ENCODE data around the gene ADAMTSL5.

DNA sequence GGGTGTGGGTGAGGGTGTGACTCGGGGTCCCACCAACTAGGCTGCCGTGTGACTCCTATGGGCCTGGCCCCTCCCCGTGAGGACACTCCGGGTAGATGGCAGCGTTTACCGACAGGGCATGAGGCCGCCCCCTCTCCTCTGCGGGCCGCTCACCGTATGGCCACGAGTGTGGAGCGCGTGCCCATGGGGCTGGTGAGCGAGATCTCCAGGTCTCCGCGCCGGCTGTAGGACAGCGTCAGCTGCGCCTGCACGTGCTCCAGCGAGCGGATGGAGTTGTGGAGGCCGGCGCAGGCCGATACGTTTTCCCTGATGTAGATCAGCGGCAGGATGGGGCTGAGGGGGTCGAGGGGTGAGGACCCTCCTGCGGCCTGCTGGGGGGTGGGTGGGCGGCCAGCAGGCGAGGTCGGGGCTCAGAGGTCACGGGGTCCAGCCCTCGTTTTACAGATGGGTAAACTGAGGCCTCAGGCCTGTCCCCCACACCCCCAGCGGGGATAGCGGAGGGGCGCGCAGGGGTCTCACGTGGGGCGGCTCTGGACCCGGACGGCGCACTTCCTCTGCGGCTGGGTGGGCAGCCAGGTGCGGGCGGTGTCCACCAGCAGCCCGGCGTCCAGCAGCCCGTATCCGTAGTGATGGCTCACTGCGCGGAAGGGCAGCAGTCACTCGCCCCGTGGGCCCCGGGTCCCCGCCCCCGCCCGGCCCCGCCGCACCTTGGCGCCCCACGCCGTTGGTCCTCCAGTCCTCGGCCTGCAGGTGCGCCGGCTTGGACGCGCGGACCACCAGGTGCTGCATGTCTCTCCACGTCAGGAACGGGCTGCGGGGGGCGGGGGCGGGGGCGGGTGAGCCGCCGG is 29.5 kb downstream of the ADAMTSL5 start:
- TF ChIP-seq, protein P1, sequence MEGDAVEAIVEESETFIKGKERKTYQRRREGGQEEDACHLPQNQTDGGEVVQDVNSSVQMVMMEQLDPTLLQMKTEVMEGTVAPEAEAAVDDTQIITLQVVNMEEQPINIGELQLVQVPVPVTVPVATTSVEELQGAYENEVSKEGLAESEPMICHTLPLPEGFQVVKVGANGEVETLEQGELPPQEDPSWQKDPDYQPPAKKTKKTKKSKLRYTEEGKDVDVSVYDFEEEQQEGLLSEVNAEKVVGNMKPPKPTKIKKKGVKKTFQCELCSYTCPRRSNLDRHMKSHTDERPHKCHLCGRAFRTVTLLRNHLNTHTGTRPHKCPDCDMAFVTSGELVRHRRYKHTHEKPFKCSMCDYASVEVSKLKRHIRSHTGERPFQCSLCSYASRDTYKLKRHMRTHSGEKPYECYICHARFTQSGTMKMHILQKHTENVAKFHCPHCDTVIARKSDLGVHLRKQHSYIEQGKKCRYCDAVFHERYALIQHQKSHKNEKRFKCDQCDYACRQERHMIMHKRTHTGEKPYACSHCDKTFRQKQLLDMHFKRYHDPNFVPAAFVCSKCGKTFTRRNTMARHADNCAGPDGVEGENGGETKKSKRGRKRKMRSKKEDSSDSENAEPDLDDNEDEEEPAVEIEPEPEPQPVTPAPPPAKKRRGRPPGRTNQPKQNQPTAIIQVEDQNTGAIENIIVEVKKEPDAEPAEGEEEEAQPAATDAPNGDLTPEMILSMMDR (conservative IDR thresholded peaks at IDR 0.05 in 1 of 2, IDR thresholded peaks at IDR 0.05 in 1 of 2; ENCODE audit: extremely low read depth in 1 of 2, insufficient read depth in 1 of 2, low read depth in 1 of 2, low read length in 2 of 2), result no peak
- TF ChIP-seq EZH2 (IDR thresholded peaks at IDR 0.05; ENCODE audit: borderline replicate concordance, low read length), result no peak

Data from mammary epithelial cell (primary cell).